IPS-NIHi7 (cell line): ENCODE data around the gene SLC2A5.
"Not testable (repeated sequence)": the region's sequence is repeated elsewhere in the genome, so short reads cannot be mapped to it uniquely, and the experiment has no call there.

Experiments used
- DNase-seq: peaks from one replicate; pipeline ENCODE4 v3.0.0; 2012; ENCODE audit warnings: mixed read lengths; ENCODE audit errors: extremely low spot score

The SLC2A5 gene

GRCh38 chr1:9008236-9008635 lies 61.2 kb downstream of the SLC2A5 start:
- DNase-seq: no peak

DNA sequence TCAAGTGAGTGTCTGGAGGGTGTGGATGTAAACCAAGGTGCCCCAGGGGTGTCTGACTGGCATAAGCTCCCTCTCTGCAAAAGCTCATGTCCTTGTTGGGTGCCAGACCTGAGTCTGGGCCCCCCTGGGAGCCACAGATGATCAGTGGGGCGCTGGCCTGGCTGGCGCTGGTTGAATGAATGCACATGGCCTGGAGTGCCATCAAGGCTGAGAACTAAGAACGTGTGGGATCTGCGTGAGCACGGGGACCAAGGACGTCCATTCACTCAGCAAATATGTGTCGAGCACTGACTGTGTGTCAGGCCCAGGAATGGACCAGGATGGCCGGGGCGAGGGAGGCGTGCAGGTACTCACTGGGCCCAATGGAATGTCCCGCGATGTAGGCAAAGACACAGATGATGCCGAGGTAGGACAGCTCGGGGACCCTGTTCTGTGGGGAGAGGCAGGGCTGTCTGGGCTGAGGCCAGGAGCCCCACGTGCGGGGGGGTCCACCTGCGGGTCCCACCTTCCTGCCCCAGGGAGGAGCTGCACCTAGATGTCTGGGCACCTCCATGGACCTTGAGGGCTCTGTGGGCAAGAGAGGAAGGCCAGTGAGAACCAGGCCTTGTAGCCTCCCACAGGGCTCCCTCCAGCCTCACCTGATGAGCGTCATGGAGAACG lies 62.3 kb downstream of the SLC2A5 start:
- no peak for DNase-seq

DNA sequence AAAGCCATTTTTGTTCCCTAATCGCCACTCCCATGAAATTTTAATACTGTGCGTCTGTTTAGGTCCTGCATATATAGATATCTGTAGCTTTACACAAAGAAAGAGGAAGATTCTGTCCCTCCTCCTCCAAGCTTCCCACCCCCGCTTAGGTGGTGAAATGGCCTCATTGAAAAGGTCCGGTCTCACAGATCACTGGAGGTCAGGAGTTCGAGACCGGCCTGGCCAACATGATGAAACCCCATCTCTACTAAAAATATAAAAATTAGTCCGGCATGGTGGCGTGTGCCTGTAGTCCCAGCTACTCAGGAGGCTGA lies 64.1 kb downstream of the SLC2A5 start:
- no peak for DNase-seq

DNA sequence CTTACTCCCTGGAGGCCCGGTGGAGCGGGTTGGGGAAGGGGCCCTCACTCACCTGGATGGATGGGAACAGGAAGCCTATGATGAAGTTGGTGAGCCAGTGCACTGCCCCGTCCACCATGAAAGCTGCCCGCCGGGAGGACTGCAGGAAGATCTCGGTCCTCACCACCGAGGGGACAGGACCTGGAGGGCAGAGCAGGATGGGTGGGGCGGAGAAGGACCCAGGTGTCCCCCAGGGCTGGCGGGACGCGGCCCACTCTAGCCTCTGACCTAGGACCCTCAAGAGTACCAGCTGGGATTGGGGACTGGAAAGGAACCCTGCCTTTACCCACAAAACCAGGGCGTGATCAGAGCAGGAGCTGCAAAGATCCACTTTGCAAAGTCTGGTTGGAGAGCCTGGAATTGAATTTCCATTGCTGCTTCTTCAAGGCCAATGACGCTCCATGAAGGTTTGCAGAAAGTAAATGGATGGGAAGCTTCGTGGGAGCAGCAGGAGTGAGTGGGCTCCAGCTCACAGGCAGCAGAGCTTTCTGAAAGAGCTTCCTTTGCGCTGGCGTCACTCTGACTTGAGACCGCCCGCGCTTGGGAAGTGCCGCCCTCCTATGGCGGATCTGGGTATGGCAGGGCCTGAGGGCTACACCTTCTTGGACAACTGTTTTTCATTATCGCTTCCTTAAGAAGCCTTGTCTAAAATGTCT lies 64.6 kb downstream of the SLC2A5 start:
- peak; percentile 91 for DNase-seq

- no peak for DNase-seq
Measured at GRCh38 chr1:9004031-9004699, 65.3 kb downstream of the SLC2A5 start.

DNA sequence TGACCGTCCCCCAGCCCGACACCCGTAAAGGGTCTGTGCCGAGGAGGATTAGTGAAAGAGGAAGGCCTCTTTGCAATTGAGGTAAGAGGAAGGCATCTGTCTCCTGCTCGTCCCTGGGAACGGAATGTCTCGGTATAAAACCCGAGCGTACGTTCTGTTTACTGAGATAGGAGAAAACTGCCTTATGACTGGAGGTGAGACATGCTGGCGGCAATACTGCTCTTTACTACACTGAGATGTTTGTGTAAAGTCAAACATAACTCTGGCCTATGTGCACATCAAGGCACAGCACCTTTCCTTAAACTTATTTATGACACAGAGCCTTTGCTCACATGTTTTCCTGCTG lies 67.2 kb downstream of the SLC2A5 start:
- not testable (repeated sequence) for DNase-seq

DNA sequence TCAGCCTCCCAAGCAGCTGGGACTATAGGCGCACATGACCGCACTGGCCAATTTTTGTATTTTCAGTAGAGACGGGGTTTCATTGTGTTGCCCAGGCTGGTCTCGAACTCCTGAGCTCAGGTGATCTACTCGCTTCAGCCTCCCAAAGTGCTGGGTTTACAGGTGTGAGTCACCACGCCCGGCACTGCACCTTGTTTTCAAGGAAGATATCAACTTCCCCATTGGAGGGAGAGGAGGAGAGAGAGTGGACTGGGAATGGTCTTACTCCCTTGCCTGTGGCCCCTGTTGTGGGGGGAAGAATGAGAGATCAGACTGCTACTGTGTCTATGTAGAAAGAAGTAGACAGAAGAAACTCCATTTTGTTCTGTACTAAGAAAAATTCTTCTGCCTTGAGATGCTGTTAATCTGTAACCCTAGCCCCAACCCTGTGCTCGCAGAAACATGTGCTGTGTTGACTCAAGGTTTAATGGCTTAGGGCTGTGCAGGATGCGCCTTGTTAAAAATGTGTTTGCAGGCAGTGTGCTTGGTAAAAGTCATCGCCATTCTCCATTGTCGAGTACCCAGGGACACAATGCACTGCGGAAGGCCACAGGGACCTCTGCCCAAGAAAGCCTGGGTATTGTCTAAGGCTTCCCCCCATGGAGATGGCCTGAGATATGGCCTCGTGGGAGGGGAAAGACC lies 67.8 kb downstream of the SLC2A5 start:
- DNase-seq: not testable (repeated sequence)

DNA sequence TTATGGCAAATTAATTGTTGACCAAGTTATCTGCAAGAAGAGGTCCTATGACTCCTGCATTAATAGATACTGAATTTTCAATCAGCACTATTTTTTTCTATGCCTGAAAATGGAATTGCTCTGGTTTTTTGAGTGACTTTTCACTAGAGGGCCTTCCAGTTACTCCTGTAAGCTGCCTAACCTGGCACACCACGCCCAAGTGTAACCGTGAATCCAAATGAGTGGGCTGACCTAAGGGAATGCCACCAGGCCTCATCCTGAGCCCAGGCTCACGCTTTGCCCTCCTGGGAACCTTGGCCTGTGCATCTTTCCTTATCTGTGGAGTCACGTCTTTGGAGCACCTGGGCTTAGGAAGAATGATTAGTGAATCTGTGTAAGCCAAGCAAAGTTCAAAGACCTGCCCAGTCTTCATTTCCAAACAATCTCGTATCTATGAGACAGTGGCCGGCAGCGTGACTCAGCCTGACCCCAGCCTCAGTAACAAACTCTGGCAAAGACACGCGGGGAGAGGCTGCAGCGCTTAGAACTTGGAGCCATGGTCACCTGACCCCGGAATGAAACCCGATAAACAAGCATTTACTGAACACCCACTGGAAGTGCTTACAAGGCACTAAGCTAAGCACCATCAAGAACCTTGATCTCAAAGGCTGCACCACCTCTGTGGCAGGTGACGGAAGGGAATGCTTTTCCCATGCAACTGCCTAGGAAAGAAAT lies 75.3 kb downstream of the SLC2A5 start:
- DNase-seq: not testable (repeated sequence)

GRCh38 chr1:8992936-8993687 lies 76.3 kb downstream of the SLC2A5 start:
- DNase-seq: no peak

DNA sequence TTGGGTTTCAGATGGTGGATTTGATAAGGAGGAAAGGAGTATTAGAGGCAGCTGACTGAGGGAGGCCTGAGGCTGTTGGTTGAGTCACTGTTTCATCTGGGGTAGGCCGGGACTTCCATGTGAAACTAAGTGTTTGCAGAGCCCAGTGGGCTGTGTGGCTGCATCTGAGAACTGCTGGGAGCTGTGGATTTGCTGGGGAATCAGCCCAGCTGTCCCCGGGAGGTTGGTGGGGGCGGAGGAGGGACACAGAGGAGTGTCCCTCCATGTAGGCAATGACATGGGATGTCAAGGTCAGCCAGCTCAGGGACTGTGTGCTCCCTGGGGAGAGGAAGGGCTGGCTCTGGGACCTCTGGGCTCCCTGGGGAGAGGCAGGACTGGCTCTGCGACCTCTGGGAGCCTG lies 79.6 kb downstream of the SLC2A5 start:
- no peak for DNase-seq

DNA sequence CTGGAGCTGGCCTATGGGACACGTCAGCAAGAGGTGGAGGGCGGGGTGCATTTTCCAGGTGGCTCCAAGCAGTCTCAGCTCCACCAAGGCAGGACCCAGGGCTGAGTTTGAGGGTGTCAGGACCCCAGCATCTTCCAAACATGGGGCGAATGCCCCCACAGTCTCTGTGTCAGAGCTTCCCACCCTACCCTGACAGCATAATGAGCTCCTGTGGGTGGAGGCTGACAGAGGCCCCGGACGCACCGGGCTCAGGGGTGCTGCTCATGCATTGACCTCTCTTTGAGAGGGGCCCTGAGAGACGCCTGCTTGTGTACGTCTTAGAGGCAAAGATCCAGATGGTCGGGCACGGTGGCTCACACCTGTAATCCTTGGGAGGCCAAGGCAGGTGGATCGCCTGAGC lies 80.4 kb downstream of the SLC2A5 start:
- DNase-seq: no peak

- no peak for DNase-seq
Measured at GRCh38 chr1:8988618-8988967, 80.8 kb downstream of the SLC2A5 start.

GRCh38 chr1:8987881-8988617 lies 81.4 kb downstream of the SLC2A5 start:
- peak; percentile 85 for DNase-seq

DNA sequence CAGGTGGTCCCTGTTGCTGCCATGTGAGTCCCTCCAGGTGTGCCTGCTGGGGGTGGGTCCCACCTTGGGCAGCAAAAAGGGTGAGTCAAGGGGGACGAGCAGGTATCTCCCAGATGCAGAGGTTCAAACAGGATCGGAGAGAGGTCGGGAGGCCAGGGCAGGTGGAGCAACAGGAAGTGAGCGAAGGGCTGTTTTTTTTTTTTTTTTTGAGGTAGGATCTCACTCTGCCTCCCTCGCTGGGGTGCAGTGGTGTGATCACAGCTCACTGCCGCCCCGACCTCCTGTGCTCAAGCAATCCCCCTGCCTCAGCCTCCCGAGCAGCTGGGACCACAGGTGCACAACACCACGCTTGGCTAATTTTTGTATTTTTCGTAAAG lies 82.6 kb downstream of the SLC2A5 start:
- DNase-seq: no peak

DNA sequence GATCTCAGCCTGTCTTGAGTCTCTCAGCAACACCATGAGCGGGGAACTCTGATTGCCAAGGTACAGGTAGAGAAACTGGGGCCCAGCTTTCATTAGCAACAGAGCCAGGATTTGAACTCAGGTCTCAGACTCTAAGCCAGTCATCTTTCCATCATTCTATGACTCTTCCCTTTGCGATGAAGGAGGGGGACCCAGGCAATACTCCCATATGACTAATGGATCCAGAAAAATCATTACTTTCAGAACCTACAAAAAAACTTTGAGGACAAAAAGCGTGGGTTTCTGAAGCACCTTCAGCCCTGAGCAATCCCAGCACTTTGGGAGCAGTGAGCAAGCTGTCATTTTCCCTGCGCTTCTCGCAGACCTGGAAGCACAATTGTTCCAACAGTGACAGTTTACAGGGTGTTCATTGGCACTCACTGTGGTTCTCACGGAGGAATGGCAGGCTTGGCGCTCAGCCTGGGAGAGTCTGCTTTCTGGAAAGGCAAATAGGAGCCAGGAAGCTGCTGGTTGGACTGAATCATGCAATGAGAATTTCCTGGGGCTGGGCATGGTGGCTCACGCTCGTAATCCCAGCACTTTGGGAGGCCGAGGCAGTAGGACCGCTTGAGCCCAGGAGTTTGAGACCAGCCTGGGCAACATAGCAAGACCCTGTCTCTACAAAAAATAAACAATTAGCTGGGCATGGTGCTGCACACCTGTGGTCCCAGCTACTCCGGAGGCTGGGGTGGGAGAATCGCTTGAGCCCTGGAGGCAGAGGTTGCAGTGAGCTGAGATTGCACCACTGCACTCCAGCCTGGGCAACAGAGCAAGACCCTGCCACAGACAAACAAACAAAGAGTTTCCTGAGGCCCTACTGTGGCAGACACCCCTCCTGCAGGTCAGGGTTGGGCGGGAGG lies 83.3 kb downstream of the SLC2A5 start:
- no peak for DNase-seq
